Left ventricle myocardium superior (tissue), 1 donor: Measurements from ENCODE around the gene NBAS. TPM values are rescaled to one million over a fixed set of nuclear protein-coding genes. Genes with fewer than 3 reads are reported as not detected.

ENCODE experiments used
- ATAC-seq: fragments of 200-7000 bp; cut with Tn5 transposase; one replicate; pipeline ENCODE4 v1.9.1; 2020; ENCODE audit warnings: mild to moderate bottlenecking, moderate library complexity
- DNase-seq: peaks from one replicate; pipeline ENCODE4 v3.0.0-alpha.2; 2020
- intact Hi-C: fragments of 100-400 bp; cut with micrococcal nuclease; formaldehyde crosslinking; loops from one replicate; pipeline ENCODE4 v1.11.0; 2022
- total RNA-seq: library from RNA; stranded (reverse); fragmentation: NEBNext Ultra II Directional; extraction: Animal tissue kit (Norgen Biotek cat#: 25700); gene quantifications from one replicate; pipeline ENCODE4 v1.2.1, GENCODE V29; 2021
- donor health status: DM: no; HTN: yes; CAD: no; lungs with severe emphysema.

The NBAS gene
- total RNA-seq, 1 donor from 2014 or later: 64.4 TPM

DNA sequence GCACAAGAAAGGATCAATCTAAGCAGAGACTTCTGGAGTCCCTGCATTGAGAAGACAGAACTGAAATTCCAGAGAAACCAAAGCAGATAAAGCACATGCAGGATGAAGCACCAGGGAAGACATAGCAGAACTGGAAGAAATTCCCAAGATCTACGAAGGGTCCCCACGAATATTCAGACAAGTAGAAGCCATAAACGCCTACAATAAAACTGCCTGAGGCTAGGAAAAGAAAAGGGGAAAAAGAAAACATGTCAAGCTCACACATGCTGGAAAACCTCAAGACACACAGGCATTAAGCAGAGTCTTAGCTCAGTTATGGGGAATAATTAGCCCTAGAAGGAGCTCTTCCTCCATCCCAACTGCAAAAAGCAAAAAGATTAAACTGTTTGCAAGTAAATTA, 171.2 kb downstream of the NBAS start:
- ATAC-seq (no peak), DNase-seq (no peak)
- intact Hi-C loops: no loop called here

DNA sequence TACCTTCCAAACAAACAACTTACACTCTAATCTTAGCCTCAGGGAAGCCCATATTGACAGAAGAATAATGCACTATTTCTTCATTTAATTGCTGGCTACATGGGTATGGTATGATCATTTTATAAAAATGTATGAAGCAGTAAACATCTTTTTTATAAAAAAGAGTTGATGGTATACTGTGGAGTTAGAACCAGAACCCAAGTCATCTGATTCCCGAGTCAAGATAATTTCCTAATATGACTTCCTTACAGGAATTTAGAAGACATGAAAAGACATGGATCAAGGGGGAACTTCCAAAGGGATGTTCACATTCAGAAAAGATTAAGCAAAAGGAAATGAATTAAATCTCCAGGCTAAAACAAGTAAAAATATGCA, 171.8 kb downstream of the NBAS start:
- DNase-seq: no peak
- ATAC-seq: no peak
- intact Hi-C loops: no loop called here

- ATAC-seq (peak; percentile 44), DNase-seq (no peak)
- intact Hi-C loops: no loop called here
These were observed 172.5 kb downstream of the NBAS start for GRCh38 chr2:15388406-15389325.

DNA sequence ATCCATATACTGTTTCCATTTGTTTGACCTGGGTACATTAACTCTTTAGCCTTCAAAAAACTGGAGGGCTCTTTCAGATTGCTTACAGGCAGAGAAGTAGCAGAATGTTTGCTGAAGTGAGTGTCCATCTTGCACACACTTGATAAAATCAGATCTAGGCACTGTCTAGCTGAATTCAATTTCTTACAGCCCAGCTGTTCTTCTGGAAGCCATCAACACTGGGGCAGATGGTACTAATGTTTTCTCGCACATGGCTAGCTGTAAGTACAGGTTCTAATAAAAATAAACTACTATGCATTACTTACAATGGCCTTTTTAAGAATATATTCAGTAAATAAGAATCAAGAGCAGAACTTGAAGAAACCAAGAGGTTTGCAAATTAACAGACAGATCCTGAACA, 175.9 kb downstream of the NBAS start:
- ATAC-seq: no peak
- intact Hi-C loops: no loop called here
- DNase-seq: no peak

DNA sequence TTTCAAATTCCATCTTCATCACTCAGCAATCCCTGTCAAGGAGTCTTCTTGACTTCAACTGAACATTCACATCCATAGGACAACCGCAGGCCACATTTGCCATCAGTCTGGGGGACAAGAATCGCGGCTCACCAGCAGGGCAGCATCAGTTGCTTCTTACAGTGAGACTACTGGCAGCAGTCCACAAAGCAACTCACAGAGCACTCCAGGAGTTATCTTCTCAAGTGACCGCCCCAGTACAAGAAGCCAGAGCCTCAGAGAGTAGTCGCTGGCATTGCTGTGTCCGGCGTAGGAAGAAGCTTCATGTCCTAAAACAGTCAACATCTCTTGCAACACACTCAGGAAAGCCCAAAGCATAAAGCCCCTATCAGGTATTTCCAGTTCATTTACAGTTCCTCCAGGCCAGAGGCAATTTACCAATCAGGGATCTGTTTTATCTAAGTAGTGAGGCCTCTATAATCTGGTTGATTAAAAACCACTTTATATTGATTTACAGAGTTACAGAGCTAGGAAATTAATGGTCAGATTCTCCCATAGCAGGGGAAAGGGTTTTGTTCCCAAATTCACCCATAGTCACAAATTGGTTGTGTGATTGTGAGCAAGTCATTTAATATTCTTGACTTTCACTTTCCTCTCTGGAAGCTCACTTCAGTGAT, 177.3 kb downstream of the NBAS start:
- peak; percentile 53 for ATAC-seq
- intact Hi-C loops: no loop called here
- DNase-seq: no peak

GRCh38 chr2:15378148-15378908, 182.8 kb downstream of the NBAS start:
- no peak for ATAC-seq
- intact Hi-C loops: no loop called here
- DNase-seq: no peak

- DNase-seq (no peak), ATAC-seq (no peak)
- intact Hi-C loops: no loop called here
These were observed 183.9 kb downstream of the NBAS start for GRCh38 chr2:15377202-15377601.

DNA sequence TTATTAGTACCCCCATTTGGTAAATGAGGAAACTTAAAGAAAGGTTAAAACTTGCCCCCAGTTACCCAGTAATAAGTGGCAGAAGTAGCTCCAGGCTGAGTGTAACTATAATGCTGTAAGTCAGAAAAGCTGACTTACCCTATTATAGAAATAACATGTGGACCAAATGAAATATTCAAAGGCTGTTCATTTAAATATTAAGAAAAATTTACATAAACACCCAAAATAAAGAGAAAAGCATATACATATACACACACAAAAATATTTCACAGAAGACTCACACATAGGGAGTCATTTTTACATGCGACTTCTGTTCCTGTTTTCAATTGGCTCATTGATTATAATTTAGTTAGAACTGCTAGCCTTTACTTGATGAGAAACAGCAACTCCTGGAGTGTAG, 189.1 kb downstream of the NBAS start:
- DNase-seq: no peak
- intact Hi-C loops: no loop called here
- no peak for ATAC-seq

DNA sequence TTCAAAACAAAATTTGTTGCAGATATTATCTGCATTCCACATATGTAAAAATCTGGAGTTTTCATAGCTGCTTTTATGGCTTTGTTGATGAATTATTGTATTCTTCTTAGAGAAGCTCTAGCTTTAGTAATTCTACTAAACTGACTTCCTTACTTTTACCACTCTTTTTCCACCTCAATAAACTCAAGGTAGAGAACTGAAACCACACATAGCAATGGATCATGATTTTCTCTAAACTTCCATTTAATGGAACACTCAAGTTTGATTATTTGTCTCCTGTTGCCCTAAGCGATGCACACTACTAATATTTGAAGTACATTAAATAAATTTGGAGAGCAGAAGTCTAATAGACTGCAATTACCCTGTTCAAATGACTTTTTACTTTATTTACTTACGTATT, 192.0 kb downstream of the NBAS start:
- intact Hi-C loops: no loop called here
- no peak for ATAC-seq
- no peak for DNase-seq

DNA sequence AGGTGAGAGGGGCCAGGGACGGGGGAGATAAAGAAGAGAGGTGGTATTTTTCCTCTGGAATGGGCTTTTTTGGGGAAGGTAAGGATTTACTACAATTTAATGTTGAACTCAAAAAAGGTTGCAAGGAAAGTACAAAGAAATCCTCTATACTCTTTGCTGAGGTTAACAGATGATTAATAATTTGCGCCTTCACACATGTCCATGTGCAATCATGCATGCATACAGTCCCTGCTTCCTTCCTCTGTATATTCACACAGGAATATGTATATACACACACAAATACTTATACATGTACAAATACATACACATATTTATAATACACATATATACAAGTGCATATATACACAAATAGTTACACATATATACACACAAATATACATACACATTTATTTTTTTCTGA, 193.4 kb downstream of the NBAS start:
- intact Hi-C loops: no loop called here

GRCh38 chr2:15367205-15367604, 193.9 kb downstream of the NBAS start:
- no peak for ATAC-seq
- intact Hi-C loops: no loop called here

More for the DNA sequence above, 193.4 kb downstream of the NBAS start:
- ATAC-seq: no peak
- no peak for DNase-seq

DNA sequence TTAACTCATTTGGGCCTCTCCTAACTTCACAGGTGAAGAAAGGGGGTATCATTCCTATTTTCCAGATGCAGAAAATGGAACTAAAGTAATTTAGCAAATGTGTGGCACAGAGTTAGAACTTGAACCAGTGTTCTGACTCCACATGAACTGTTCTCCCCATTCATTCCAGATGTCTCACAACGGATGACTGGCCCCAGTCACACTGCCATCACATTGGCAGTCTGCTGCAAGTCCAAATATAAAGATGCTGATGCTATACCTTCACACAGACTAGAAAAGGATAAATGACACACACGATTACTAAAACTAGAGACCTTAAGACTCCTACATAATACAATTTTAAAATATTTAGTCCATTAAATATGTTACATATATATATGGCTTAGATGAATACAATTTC, 195.7 kb downstream of the NBAS start:
- ATAC-seq (peak; percentile 40), DNase-seq (no peak)
- intact Hi-C loops: no loop called here

More at GRCh38 chr2:15367205-15367604, 193.9 kb downstream of the NBAS start:
- DNase-seq: no peak

DNA sequence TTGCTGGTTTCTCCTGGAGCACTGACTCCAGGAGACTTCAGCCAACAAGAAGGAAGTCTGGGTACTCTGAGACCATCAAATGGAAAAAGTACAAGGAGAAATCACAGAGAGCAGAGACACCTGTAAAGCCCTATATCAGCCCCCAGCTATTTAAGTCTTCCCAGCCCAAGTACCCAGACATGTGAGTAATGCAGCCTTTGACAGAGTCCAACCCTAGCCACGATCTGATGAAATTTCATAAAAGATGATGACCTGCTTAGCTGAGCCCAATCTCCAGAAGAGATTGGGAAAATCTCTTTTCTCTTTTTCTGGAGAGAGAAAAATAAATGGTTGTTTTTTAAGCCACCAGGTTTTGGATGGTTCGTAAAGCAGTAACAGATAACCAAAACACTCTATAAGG, 196.6 kb downstream of the NBAS start:
- no peak for ATAC-seq

DNA sequence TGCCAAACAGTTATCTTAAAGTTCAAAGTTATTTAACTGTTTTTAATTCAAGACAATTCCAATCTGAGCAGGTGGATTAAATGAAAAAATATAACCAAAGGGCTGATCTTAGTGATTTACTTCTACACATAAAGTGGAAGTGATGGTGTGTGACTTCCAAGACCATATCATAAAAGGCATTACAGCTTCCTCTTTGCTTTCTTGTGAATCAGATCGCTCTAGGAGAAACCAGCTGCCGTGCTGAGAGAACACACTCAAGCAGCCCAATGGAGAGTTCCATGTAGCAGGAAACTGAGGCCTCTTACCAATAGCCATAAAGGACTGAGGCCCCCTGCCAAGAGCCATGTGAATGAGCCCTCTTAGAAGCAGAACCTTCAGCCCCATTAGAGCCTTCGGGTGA, 197.4 kb downstream of the NBAS start:
- intact Hi-C loops: no loop called here
- no peak for ATAC-seq
- DNase-seq: no peak

More for the DNA sequence above, 196.6 kb downstream of the NBAS start:
- intact Hi-C loops: no loop called here
- DNase-seq: no peak

DNA sequence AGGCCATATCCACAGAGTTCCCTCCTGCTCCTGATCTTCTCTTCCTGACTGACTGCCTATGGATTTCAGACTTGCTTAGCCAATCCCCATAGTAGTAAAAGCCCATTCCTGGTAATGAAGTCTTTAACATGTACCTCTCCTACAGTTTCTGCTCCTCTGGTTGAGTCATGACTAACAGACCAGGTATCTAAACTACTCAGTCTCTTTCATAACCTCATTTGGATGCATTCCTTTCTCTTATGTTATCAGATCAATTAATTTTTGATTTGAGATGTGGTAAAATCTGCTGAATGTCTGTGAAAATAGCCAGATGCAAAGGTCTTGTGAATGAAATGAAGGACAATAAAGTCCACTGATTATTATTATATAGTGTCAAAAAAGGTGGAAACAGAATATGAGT, 198.0 kb downstream of the NBAS start:
- ATAC-seq: no peak
- intact Hi-C loops: no loop called here
- DNase-seq: no peak

- intact Hi-C loops: no loop called here
- no peak for ATAC-seq
- no peak for DNase-seq
These were observed 201.2 kb downstream of the NBAS start for GRCh38 chr2:15359716-15360531.

DNA sequence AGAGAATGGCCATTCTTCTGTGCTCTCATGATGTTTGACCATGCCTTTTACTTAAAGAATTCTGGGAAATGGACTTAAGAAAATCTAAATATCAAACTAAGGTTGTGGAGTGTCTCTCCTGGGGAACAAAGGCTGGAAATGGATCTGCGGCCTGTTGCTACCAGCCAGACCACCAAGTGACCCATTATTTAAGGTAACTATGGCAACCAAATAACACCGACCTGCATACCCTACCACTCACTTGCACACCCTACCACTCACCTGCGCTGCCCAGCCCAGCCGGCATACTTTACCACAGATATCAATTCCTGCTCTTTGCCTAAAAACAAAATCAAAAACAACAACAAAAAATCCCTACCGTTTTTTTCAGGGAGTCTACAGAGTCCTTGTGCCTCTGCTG, 203.2 kb downstream of the NBAS start:
- intact Hi-C loops: no loop called here
- DNase-seq: no peak
- no peak for ATAC-seq

DNA sequence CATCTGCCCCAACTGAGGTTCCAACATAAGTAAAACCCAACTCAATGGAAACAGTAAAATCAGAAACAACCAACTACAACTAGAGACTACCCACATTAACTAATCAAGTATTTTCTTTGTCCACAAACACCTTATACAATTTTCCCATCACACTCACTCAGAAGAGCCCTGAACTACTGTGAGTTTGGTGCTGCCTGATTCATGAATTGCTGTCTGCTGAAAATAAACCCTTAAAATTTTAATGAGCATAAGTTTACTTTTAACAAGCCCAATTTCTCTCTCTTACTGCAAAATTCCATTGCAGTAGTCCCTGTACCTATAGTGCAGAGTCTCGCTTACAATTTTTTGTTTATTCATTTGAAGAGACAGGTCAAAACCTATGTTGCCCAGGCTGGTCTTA, 203.9 kb downstream of the NBAS start:
- DNase-seq (no peak), ATAC-seq (no peak)
- intact Hi-C loops: no loop called here

- DNase-seq: no peak
These were observed 205.7 kb downstream of the NBAS start for GRCh38 chr2:15355386-15355785.

More at GRCh38 chr2:15355386-15355785, 205.7 kb downstream of the NBAS start:
- no peak for ATAC-seq
- intact Hi-C loops: no loop called here
